Fibroblast of skin of left quadriceps (primary cell): ENCODE data around the gene UNC13B.
"Not testable (repeated sequence)": the region's sequence is repeated elsewhere in the genome, so short reads cannot be mapped to it uniquely, and the experiment has no call there.

Experiments
- DNase-seq, 2 experiments: peaks; one replicate each; pipeline ENCODE4 v3.0.0-alpha.2; 2013; ENCODE audit warnings: low read depth in 2 of 2

UNC13B gene

DNA sequence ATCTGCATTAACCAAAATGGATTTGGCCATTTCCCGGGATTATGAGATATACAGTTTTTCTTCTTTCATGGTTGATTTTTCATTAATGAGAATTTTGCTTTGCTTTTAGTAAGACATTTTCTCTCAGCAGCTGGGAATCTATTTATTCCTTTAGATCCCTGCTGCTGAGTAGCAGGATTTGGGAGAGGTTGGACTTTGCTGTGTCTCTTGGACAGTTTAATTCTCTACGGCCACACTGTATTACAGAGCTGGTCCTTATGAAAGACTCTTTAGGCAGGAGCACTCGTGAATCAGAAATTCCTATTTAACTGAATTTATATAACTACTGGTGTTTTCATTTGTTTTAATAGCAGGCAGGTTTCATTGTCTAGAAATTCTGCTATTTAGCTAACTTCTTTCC is 1.6 kb downstream of the UNC13B start:
- DNase-seq = no peak

- no peak for DNase-seq
Observed at GRCh38 chr9:35164711-35165110, 2.9 kb downstream of the UNC13B start.

DNA sequence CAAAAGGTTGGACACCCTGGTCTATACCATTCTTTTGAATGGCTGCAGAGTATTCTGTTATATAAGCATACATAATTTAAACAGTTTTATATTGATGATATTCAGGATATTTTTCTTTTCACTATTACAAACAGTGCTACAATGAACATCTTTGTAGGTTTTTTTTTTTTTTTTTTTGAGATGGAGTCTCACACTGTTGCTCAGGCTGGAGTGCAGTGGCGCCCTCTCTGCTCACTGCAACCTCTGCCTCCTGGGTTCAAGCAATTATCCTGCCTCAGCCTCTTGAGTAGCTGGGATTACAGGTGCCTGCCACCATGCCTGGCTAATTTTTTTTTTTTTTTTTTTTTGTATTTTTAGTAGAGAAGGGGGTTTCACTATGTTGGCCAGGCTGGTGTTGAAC is 5.6 kb downstream of the UNC13B start:
- not testable (repeated sequence) for DNase-seq

DNA sequence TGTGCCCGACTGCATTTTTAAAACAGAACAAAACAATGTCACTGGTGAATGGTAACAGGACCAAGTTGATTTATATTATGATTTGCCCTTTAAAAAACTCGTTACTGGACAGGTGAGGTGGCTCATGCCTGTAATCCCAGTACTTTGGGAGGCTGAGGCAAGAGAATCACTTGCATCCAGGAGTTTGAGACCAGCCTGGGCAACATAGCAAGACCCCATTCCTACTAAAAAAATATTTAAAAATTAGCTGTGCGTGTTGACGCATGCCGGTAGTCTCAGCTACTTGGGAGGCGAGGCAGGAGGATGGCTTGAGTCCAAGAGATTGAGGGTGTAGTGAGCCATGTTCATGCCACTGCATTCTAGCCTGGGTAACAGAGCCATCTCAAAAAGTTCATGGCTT is 7.2 kb downstream of the UNC13B start:
- no peak for DNase-seq

GRCh38 chr9:35172878-35173277 is 11.1 kb downstream of the UNC13B start:
- no peak for DNase-seq

GRCh38 chr9:35177520-35177919 is 15.7 kb downstream of the UNC13B start:
- no peak for DNase-seq

GRCh38 chr9:35179347-35180280 is 17.8 kb downstream of the UNC13B start:
- DNase-seq = no peak

DNA sequence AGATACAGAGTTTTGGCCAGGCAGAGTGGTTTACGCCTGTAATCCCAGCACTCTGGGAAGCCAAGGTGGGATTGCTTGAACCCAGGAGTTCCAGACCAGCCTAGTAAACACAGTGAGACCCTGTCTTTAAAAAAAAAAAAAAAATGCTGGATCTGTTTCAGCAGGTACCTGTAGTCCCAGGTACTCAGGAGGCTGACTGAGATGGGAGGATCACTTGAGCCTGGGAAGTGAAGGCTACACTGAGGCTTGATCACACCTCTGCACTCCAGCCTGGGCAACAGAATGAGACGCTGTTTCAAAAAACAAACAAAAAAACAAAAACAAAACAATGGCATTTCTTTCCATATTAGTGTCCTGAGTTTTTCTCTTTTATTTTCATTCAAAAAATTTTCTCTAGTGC is 19.0 kb downstream of the UNC13B start:
- DNase-seq = no peak

GRCh38 chr9:35182401-35182800 is 20.6 kb downstream of the UNC13B start:
- not testable (repeated sequence) for DNase-seq

DNA sequence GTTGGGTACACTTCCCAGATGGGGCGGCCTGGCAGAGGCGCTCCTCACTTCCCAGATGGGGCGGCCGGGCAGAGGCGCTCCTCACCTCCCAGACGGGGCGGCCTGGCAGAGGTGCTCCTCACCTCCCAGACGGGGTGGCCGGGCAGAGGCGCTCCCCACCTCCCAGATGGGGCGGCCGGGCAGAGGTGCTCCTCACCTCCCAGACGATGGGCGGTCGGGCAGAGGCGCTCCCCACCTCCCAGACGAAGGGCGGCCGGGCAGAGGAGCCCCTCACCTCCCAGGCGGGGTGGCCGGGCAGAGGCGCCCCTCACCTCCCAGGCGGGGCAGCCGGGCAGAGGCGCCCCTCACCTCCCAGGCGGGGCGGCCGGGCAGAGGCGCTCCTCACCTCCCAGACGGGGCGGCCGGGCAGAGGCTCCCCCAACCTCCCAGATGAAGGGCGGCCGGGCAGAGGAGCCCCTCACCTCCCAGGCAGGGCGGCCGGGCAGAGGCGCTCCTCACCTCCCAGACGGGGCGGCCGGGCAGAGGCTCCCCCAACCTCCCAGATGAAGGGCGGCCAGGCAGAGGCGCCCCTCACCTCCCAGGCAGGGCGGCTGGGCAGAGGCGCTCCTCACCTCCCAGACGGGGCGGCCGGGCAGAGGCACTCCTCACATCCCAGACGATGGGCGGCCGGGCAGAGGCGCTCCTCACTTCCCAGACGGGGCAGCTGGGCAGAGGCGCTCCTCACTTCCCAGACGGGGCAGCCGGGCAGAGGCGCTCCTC is 21.4 kb downstream of the UNC13B start:
- DNase-seq = not testable (repeated sequence)

DNA sequence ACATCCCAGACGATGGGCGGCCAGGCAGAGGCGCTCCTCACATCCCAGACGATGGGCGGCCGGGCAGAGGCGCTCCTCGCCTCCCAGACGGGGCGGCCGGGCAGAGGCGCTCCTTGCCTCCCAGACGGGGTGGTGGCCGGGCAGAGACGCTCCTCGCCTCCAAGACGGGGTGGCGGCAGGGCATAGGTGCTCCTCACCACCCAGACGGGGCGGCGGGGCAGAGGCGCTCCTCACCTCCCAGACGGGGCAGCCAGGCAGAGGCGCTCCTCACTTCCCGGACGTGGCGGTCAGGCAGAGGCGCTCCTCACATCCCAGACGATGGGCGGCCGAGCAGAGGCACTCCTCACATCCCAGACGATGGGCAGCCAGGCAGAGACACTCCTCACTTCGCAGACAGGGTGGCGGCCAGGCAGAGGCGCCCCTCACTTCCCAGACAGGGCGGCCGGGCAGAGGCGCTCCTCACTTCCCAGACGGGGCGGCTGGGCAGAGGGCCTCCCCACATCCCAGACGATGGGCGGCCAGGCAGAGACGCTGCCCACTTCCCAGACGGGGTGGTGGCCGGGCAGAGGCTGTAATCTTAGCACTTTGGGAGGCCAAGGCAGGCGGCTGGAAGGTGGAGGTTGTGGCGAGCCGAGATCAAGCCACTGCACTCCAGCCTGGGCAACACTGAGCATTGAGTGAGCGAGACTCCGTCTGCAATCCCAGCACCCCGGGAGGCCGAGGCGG is 22.1 kb downstream of the UNC13B start:
- DNase-seq = not testable (repeated sequence)

DNA sequence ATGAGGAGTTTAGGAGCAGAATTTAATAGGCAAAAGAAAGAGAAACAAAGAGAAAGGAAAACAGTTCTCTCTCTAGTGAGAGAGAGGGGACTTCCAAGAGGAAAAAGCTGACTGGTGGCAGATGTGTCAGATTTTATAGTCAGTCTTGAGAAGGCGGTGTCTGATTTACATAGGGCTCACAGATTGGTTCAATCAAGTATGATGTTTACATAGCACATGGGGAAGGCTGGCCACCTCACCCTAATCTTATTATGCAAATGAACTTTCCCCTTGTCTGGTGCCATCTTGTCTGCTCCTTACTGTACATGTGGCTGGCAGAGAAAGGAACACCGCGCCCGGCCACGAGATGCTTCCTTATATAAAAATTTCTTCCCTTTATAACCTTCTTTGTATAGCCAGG is 24.7 kb downstream of the UNC13B start:
- DNase-seq = no peak

GRCh38 chr9:35190203-35190602 is 28.4 kb downstream of the UNC13B start:
- no peak for DNase-seq

- DNase-seq = no peak
Observed at GRCh38 chr9:35191105-35191504, 29.3 kb downstream of the UNC13B start.

GRCh38 chr9:35193762-35194161 is 32.0 kb downstream of the UNC13B start:
- DNase-seq = no peak

- DNase-seq = no peak
Observed at GRCh38 chr9:35195683-35196082, 33.9 kb downstream of the UNC13B start.

- DNase-seq = no peak
Observed at GRCh38 chr9:35198191-35198590, 36.4 kb downstream of the UNC13B start.

- DNase-seq = no peak
Observed at GRCh38 chr9:35203528-35203927, 41.7 kb downstream of the UNC13B start.

DNA sequence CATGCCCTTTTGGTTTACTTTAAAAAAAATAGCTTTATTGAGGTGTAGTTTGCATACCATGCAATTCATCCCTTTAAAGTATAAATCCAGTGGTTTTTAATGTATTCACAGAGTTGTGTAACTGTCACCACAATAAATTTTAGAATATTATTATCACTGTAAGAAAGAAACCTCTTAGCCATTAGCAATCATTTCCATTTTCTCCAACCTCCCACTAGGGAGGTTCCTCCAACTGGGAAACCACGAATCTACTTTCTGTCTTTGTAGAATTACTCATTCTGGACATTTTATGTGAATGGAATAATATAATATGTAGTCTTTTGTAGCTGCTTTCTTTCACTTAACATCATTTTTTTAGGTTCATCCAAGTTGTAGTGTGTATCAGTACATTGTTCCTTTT is 43.5 kb downstream of the UNC13B start:
- no peak for DNase-seq

- no peak for DNase-seq
Observed at GRCh38 chr9:35211854-35212253, 50.0 kb downstream of the UNC13B start.

GRCh38 chr9:35220659-35221338 is 59.0 kb downstream of the UNC13B start:
- DNase-seq = no peak

DNA sequence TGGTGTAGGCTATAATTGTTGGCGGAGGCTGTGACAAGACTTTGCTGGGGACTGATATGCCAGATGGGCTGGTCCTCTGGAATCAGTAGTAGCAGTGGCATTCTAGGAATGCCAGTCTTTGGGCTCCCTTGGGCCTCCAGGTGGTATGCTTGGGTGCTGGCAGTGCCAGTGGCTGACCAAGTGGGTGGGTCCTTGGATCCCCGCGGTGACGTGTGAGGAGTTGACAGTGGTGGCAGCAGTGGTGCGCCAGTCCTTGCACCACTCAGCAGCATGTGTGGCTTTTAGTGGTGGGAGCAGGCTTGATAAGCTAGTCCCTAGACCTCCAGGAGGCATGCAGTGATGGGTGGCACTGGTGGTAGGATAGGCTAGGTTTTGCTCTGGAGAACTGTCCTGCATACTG is 63.9 kb downstream of the UNC13B start:
- DNase-seq = no peak
